CD4-positive, alpha-beta T cell treated with Interleukin-2 at 100 ng/mL for 4 hours (primary cell): ENCODE measurements around the gene ADAM33.

ENCODE experiments used
- DNase-seq: peaks from one replicate; pipeline ENCODE4 v3.0.0-alpha.2; 2020; ENCODE audit warnings: low spot score

ADAM33 gene

GRCh38 chr20:3667434-3668037 is 14.3 kb downstream of the ADAM33 start:
- no peak for DNase-seq

DNA sequence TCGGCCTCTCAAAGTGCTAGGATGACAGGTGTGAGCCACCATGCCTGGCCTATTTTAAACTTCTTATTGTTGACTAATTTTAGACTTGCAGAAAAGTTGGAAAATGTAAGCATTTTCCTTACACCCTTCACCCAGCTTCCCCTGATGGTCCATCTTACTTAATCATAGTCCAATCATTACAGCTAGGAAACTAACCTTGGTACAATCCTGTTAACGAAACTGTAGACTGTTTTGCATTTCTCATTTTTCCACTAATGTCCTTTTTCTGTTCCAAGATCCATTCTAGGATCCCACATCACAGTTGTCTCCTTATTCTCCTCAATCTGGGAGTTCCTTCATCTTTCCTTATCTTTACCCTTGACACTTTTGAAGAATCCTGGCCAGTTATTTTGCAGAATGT is 18.0 kb downstream of the ADAM33 start:
- no peak for DNase-seq

- no peak for DNase-seq
Observed at GRCh38 chr20:3663031-3663701, 18.6 kb downstream of the ADAM33 start, which contains the start of gene GFRA4. TSS of gene GFRA4 (minus strand) at chr20:3663399. CDS start at chr20:3663399, 0 bp downstream.

GRCh38 chr20:3661814-3662665 is 19.8 kb downstream of the ADAM33 start:
- no peak for DNase-seq

GRCh38 chr20:3661060-3661813 is 20.6 kb downstream of the ADAM33 start:
- DNase-seq: no peak

GRCh38 chr20:3660262-3661059 is 21.3 kb downstream of the ADAM33 start:
- no peak for DNase-seq

DNA sequence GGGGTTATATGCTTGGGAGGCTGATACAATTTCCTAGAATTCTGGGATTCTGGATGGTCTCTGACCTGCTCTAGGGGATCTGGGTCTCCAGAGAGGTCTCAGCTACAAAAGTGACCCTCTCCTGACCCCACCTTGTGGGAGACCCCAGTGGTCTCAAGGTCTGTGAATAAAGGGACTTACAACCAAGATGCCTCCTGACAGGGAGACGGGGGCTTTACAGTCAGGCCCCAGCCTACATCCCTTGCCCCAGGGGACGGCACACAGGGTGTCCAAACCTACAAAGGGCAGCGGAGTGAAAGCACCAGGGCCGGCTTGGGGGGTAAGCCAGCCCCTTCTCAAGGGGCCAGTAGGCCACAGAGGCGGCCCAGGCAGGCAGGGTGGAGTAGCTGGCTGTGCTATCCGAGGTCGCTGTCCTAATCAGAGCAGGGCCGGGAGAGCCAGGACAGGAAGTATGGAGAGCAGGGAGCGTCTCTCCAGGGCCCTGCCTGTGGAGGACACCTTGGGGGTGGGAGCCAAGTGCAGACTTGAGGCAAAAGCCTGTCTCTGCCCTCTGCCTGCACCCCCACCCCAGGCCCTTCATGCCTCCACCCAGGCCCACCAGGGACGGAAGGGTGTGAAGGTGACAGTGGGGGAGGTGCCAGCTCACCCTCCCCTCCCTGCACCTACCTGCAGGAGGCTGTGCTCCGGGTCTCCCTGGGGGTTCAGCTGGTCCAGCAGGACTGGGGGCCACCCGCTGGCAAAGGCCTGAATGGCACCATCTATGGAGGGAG is 22.1 kb downstream of the ADAM33 start:
- DNase-seq: no peak

DNA sequence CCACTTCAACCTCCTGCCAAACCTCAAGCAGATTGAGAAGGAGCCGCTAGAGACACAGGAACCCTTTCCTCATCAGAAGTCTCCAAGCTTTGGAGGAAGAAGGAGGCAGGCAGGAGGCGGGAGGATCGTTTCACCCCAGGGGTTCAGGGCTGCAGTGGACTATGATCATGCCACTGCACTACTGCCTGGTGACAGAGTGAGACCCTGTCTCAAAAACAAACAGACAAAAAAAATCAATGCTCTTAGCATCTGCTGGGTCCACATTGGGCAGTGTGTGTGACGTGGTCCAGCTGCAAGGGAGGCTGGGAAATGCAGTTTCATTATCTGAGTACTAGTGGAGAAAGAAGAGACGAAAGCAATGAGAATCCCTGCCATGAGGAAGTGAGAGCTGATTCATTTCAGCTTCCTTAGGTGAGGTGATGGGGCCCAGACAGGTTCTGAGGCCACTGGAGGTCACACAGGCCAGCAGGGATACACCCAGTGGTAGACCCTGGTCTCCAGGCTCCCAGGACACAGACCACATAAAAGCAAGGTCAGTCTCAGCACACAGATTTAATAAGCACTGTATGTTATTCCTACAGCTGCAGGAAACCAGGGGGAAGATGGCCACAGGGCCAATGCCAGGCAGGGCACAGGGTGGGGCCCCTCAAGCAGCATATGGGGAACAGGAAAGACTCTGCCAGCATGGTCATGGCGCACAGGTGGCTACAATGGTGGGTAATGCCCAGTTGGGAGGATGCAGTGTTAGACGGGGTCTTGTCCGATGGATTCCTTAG is 22.9 kb downstream of the ADAM33 start:
- no peak for DNase-seq

- no peak for DNase-seq
Observed at GRCh38 chr20:3658019-3658715, 23.6 kb downstream of the ADAM33 start.

DNA sequence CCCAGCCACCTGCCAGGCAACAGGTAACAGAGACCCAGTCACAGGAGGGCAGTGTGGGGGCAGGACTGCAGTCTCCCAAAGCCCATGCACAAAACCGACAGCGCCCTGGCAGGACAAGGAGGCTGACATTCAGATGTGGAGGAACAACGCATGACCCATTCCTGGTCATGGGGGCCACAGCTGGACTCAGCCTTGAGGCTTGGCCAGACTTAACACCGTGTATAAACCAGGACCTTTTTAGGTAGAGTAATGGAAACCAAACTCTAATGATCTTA is 26.7 kb downstream of the ADAM33 start:
- no peak for DNase-seq

DNA sequence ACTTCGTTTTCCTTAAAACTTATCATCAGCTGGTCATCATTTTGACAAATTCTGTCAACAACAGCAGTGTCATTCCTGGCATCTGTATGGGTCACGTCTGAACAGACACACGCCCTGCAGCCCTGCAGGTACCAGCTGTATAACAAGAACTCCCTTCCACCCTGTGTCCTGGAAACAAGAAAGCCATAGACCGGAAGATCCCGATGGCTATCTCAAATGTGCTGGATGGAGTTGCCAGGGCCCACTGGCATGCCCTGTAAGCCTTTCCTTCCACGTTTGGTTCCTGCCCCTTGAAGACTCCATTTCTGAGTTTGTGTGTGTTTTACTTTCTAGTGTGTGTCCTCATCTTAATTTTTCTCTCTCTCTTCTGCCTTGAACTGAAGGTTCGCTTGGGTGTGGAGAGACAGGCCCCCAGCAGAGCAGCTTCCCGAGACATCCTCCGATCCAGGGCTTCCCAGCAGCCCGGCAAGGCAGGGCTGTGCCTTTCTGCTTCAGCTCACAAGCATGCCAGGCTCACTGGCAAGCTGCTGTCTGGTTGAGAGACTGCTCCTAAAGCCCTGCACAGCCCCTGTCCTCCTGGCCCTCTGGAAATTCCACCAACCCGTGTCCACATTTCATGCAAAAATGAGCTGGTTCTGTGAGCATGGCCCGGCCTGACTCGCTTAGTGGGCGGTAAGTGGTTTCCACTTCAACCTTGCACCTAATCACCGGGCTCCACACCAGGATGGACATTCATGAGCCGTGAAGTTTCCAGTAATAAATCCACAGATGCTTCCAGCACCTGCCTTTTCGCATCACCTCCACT is 27.3 kb downstream of the ADAM33 start:
- DNase-seq: no peak

GRCh38 chr20:3653921-3654320 is 27.9 kb downstream of the ADAM33 start:
- no peak for DNase-seq

GRCh38 chr20:3652676-3653596 is 28.9 kb downstream of the ADAM33 start:
- DNase-seq: no peak

GRCh38 chr20:3652221-3652620 is 29.6 kb downstream of the ADAM33 start:
- no peak for DNase-seq

DNA sequence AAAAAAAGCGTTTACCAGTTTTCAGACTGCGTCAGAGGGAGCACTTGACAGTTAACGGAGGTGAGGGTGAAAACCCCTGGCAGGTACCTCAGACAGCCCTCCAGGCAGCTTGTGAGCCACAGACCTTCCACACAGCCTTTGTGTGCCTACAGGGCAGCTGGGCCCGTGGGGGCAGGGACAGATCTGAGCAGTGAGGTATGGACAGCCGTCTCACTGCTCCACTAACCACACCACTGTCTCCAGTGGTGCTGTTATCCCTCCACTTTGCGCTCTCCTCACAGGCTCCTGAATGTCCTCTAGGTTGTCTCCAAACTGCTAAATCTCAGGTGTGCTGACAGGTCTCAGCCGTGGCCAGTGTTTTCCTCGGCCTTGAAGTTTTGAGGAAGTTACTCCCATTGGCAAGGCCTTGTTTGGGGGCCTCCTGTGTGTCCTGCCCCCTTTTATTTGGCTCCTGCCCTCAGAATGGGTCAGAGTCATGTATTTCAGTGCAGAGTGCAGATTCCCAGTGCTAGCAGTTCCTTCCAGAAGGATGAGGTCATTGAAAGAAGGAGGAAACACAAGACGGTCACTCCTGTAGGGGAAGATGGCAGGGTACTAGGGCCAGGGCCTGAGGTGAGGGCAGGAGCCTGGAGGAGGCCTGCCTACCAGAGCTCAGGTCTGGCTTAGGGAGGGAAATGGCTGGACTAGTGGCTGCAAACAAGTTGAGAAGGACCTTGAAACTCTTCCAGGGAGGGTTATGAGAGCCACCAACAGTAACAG is 30.4 kb downstream of the ADAM33 start:
- DNase-seq: no peak

DNA sequence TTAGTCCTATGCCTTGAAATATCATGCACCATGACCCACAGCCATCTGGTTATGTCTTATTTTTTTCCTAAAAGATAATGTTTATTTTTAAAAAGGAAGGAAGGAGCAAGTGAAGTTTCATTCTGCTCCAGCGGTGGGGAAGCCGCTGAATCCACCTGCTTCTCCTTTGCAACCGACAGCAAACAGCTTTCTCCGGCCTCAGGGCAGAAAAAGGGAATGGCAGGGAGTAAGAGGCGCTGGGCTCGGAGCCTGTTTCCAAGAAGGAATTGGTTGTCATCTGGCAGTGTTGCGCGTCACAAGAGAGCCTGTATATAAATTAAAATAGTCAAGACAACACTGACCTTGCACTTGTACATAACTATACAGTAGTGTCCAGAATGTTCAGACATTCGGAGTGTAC is 32.9 kb downstream of the ADAM33 start:
- DNase-seq: no peak

- no peak for DNase-seq
Observed at GRCh38 chr20:3647473-3647872, 34.3 kb downstream of the ADAM33 start.
